Natural killer cell (primary cell): ENCODE results near the gene OARD1. TPM values are rescaled to one million over a fixed set of nuclear protein-coding genes. Genes with fewer than 3 reads are reported as not detected.

Source experiments
- ATAC-seq, 3 donors: fragments of 150-1000 bp in 2 of 3; fragments of 200-7000 bp in 1 of 3; cut with Tn5 transposase; 1 replicate in 1 of 3; 2 replicates in 2 of 3; pipeline ENCODE4 v1.10.0; 2021; ENCODE audit warnings: mild to moderate bottlenecking in 2 of 3, moderate library complexity in 2 of 3
- DNase-seq, 2 donors: peaks; one replicate each; pipeline versions ENCODE4 v3.0.0 to v3.0.0-alpha.2; 2013 to 2021; ENCODE audit warnings: mixed read lengths in 1 of 2
- H3K27ac ChIP-seq: one replicate; pipeline ENCODE4 v1.5.1; 2013; ENCODE audit warnings: mild to moderate bottlenecking, low read length
- H3K27me3 ChIP-seq: one replicate; pipeline ENCODE4 v1.6.1; 2013; ENCODE audit warnings: low read length; ENCODE audit not compliant: control insufficient read depth, insufficient read depth
- H3K36me3 ChIP-seq: one replicate; pipeline ENCODE4 v1.6.1; 2013; ENCODE audit warnings: low read length; ENCODE audit not compliant: control insufficient read depth, insufficient read depth
- H3K4me1 ChIP-seq: one replicate; pipeline ENCODE4 v1.6.1; 2013; ENCODE audit warnings: low read length; ENCODE audit not compliant: control insufficient read depth, insufficient read depth
- H3K4me3 ChIP-seq: one replicate; pipeline ENCODE4 v1.5.1; 2013; ENCODE audit warnings: low read length
- H3K9me3 ChIP-seq: one replicate; pipeline ENCODE4 v1.6.1; 2013; ENCODE audit warnings: low read length; ENCODE audit not compliant: control insufficient read depth, insufficient read depth
- H3K27ac Mint-ChIP-seq, 2 donors: one replicate each; pipeline ENCODE4 v1.8.0; 2022; ENCODE audit warnings: mild to moderate bottlenecking in 2 of 2, mixed read lengths in 2 of 2, moderate library complexity in 1 of 2
- H3K27me3 Mint-ChIP-seq, 2 donors: one replicate each; pipeline ENCODE4 v1.8.0; 2022; ENCODE audit warnings: low read depth in 2 of 2, mixed read lengths in 2 of 2
- H3K36me3 Mint-ChIP-seq: one replicate; pipeline ENCODE4 v1.8.0; 2022; ENCODE audit warnings: mixed read lengths
- H3K4me1 Mint-ChIP-seq, 2 donors: one replicate each; pipeline ENCODE4 v1.8.0; 2022; ENCODE audit warnings: mixed read lengths in 2 of 2
- H3K4me3 Mint-ChIP-seq: one replicate; pipeline ENCODE4 v1.8.0; 2022; ENCODE audit warnings: mild to moderate bottlenecking, moderate library complexity, mixed read lengths
- H3K9me3 Mint-ChIP-seq, 2 donors: one replicate each; pipeline ENCODE4 v1.8.0; 2022; ENCODE audit warnings: mixed read lengths in 2 of 2
- WGBS: methylation state at CpG from one replicate; pipeline ENCODE4 v1.1.7; 2013; ENCODE audit warnings: missing lambda C conversion rate; ENCODE audit not compliant: insufficient coverage; 5-methylcytosine and 5-hydroxymethylcytosine counted together
- intact Hi-C: fragments of 100-400 bp; cut with micrococcal nuclease; formaldehyde crosslinking; loops from one replicate; pipeline ENCODE4 v1.14.2; 2022
- total RNA-seq, 4 donors: library from RNA; stranded (reverse); fragments of 120-200 nt in 1 of 4; gene quantifications; one replicate each; pipeline versions ENCODE4 v1.2.3 to v1.2.4, GENCODE V29; 2013 to 2022
- TF ChIP-seq, protein P1 (sequence below): fragments of 200-600 bp; IDR thresholded peaks from one replicate; pipeline ENCODE4 v1.8.0; 2022; ENCODE audit warnings: antibody characterized with exemption

The OARD1 gene
- total RNA-seq, 3 donors from 2014 or later (not counting 1 experiment from before 2014, with no cell fraction given): 30.8 to 36.7 (median 35.5) TPM

GRCh38 chr6:41077536-41077935, 5.4 kb upstream of the OARD1 start:
- H3K36me3 ChIP-seq: peaks cover 16% of the 10 kb centered on the region
- Mint-ChIP-seq H3K9me3 (no peaks in the 10 kb centered on the region), H3K27me3 (no peaks in the 10 kb centered on the region), H3K4me3 (no peak overlapping the region), H3K36me3 (peaks cover 6% of the 10 kb centered on the region), H3K27ac (peak overlapping the region in 1 of 2 donors; percentile 55), H3K4me1 (peaks cover 53 to 65% of the 10 kb centered on the region in 2 donors)
- 87% methylated on average over 2 of the region's 2 CpGs for WGBS
- TF ChIP-seq, protein P1, sequence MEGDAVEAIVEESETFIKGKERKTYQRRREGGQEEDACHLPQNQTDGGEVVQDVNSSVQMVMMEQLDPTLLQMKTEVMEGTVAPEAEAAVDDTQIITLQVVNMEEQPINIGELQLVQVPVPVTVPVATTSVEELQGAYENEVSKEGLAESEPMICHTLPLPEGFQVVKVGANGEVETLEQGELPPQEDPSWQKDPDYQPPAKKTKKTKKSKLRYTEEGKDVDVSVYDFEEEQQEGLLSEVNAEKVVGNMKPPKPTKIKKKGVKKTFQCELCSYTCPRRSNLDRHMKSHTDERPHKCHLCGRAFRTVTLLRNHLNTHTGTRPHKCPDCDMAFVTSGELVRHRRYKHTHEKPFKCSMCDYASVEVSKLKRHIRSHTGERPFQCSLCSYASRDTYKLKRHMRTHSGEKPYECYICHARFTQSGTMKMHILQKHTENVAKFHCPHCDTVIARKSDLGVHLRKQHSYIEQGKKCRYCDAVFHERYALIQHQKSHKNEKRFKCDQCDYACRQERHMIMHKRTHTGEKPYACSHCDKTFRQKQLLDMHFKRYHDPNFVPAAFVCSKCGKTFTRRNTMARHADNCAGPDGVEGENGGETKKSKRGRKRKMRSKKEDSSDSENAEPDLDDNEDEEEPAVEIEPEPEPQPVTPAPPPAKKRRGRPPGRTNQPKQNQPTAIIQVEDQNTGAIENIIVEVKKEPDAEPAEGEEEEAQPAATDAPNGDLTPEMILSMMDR: no peak
- no peak for ATAC-seq
- DNase-seq: no peak
- H3K4me3 ChIP-seq: no peak overlapping the region
- no peak overlapping the region for H3K27ac ChIP-seq
- peaks cover 15% of the 10 kb centered on the region for H3K4me1 ChIP-seq
- no peaks in the 10 kb centered on the region for H3K9me3 ChIP-seq
- H3K27me3 ChIP-seq: no peaks in the 10 kb centered on the region
- intact Hi-C loops: no loop called here

GRCh38 chr6:41075651-41076626, 3.8 kb upstream of the OARD1 start:
- peak overlapping the region; percentile 90 to 98 for H3K27ac Mint-ChIP-seq
- 95% methylated on average over 3 of the region's 4 CpGs for WGBS
- H3K4me3 Mint-ChIP-seq: peak overlapping the region; percentile 61
- no peaks in the 10 kb centered on the region for H3K27me3 ChIP-seq
- H3K36me3 ChIP-seq: peaks cover 10% of the 10 kb centered on the region
- ATAC-seq (no peak), DNase-seq (no peak)
- H3K4me1 ChIP-seq: peaks cover 18% of the 10 kb centered on the region
- no peak overlapping the region for H3K27ac ChIP-seq
- H3K9me3 ChIP-seq: no peaks in the 10 kb centered on the region
- intact Hi-C loops: no loop called here
- H3K4me3 ChIP-seq: no peak overlapping the region
- H3K36me3 Mint-ChIP-seq: peaks cover 5% of the 10 kb centered on the region
- H3K27me3 Mint-ChIP-seq: no peaks in the 10 kb centered on the region
- TF ChIP-seq, protein P1: no peak
- peaks cover 53 to 58% of the 10 kb centered on the region in 2 donors for H3K4me1 Mint-ChIP-seq
- H3K9me3 Mint-ChIP-seq: no peaks in the 10 kb centered on the region

GRCh38 chr6:41074692-41075436, 2.7 kb upstream of the OARD1 start:
- peaks cover 51 to 55% of the 10 kb centered on the region in 2 donors for H3K4me1 Mint-ChIP-seq

More at GRCh38 chr6:41074692-41075436, 2.7 kb upstream of the OARD1 start:
- H3K27ac ChIP-seq: peak overlapping the region; percentile 99
- H3K36me3 Mint-ChIP-seq: no peaks in the 10 kb centered on the region
- intact Hi-C loops: loop anchor here (5.0 kb wide), 1 partner anchor 257 kb away; no protein-coding TSS in a partner anchor
- H3K9me3 ChIP-seq: no peaks in the 10 kb centered on the region
- peaks cover 11% of the 10 kb centered on the region for H3K36me3 ChIP-seq
- H3K9me3 Mint-ChIP-seq: no peaks in the 10 kb centered on the region
- DNase-seq: no peak
- H3K4me1 ChIP-seq: peaks cover 10% of the 10 kb centered on the region
- 73% methylated on average over 7 of the region's 11 CpGs for WGBS
- peak overlapping the region; percentile 90 for H3K4me3 Mint-ChIP-seq
- H3K4me3 ChIP-seq: no peak overlapping the region
- H3K27ac Mint-ChIP-seq: peak overlapping the region; percentile 90 to 98
- TF ChIP-seq, protein P1: no peak
- no peaks in the 10 kb centered on the region for H3K27me3 Mint-ChIP-seq
- H3K27me3 ChIP-seq: no peaks in the 10 kb centered on the region
- ATAC-seq: no peak
